ENCODE measurements around the gene POGLUT3.

The POGLUT3 gene

DNA sequence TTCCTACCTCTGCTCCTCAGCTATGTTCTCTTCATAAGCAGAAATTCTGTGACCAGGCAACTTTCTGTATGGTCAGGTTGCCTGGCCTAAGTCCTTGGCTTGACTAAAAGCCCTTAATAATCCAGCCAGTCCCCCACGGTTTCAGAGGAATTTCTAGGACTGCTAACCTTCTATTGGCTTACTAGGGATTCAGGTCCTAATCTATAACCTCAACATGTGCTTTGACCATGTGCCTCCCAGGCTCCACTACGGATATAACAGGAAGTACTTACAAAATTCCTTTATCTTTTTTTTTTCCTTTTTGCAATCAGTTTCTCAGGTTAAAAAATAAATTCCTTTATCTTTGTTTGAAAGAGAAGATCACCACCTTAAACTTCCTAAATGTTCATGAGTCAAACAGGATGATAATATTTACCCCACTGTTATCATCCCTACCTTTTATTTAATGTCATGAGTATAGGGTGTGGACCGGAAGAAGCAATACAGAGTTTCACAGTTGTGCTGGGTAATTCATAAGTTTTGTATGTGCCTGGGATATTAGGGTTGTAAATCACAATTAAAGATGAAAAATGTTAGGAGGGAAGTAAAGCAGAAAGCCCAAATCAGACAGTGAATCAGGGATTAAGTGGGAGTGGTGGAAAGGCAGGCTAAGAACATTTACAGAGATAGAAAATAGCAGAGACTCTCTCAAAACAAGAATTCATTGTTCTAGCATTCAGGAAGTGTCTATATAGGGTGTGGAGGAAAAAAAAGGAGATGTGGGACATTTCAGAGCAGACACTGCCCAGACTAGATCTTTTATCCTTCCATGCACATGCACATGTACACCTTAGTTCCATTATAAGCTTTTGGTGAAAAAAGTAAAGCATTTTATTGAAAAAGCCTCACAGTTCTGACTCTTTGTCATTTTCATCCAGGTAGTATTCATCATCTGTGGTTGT, 10.7 kb upstream of the POGLUT3 start:
- H3K27ac ChIP-seq: no peak overlapping the region
- no peaks in the 10 kb centered on the region for H3K27me3 ChIP-seq (ENCODE audit: control insufficient read depth, insufficient read depth, low read length)
- no peak overlapping the region for H3K4me3 ChIP-seq (ENCODE audit: low read depth, low read length)
- H3K4me1 ChIP-seq: no peaks in the 10 kb centered on the region
- H3K9ac ChIP-seq: no peak overlapping the region
- no peaks in the 10 kb centered on the region for H3K79me2 ChIP-seq
- TF ChIP-seq, protein P1, sequence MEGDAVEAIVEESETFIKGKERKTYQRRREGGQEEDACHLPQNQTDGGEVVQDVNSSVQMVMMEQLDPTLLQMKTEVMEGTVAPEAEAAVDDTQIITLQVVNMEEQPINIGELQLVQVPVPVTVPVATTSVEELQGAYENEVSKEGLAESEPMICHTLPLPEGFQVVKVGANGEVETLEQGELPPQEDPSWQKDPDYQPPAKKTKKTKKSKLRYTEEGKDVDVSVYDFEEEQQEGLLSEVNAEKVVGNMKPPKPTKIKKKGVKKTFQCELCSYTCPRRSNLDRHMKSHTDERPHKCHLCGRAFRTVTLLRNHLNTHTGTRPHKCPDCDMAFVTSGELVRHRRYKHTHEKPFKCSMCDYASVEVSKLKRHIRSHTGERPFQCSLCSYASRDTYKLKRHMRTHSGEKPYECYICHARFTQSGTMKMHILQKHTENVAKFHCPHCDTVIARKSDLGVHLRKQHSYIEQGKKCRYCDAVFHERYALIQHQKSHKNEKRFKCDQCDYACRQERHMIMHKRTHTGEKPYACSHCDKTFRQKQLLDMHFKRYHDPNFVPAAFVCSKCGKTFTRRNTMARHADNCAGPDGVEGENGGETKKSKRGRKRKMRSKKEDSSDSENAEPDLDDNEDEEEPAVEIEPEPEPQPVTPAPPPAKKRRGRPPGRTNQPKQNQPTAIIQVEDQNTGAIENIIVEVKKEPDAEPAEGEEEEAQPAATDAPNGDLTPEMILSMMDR (IDR thresholded peaks at IDR 0.05): no peak
- no peaks in the 10 kb centered on the region for H3K36me3 ChIP-seq (ENCODE audit: control insufficient read depth, insufficient read depth, low read length)
- H2AFZ ChIP-seq: no peak overlapping the region
- no peaks in the 10 kb centered on the region for H3K9me3 ChIP-seq (ENCODE audit: control insufficient read depth, low read length)
- H3K4me2 ChIP-seq (ENCODE audit: low read length): no peak overlapping the region

DNA sequence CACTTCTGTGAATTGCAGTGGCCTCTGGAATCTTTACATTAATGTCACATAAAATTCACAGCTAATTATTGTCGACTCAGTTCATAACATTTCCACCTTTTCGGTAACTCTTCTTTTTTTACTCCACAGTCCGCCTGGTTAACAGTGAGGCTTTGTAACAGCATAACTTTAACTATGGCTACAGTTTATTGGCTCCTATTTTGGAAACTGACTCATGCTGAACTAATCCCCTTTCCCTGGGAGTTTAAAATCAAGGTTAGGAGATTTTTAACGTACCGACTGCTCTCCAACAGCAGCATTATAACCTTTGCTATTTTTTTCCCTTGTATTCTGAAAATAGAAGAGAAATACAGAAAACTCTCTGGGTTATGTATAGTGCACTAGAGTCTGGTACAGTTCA, 3.2 kb upstream of the POGLUT3 start:
- Histone ChIP-seq H3K4me2 (ENCODE audit: low read length) (no peak overlapping the region), H3K36me3 (ENCODE audit: control insufficient read depth, insufficient read depth, low read length) (no peaks in the 10 kb centered on the region), H3K27ac (no peak overlapping the region), H3K4me3 (ENCODE audit: low read depth, low read length) (no peak overlapping the region), H3K9me3 (ENCODE audit: control insufficient read depth, low read length) (no peaks in the 10 kb centered on the region), H3K27me3 (ENCODE audit: control insufficient read depth, insufficient read depth, low read length) (no peaks in the 10 kb centered on the region), H3K4me1 (peaks cover 11% of the 10 kb centered on the region), H3K79me2 (no peaks in the 10 kb centered on the region), H3K9ac (no peak overlapping the region), H2AFZ (no peak overlapping the region)
- TF ChIP-seq, protein P1 (IDR thresholded peaks at IDR 0.05): no peak

DNA sequence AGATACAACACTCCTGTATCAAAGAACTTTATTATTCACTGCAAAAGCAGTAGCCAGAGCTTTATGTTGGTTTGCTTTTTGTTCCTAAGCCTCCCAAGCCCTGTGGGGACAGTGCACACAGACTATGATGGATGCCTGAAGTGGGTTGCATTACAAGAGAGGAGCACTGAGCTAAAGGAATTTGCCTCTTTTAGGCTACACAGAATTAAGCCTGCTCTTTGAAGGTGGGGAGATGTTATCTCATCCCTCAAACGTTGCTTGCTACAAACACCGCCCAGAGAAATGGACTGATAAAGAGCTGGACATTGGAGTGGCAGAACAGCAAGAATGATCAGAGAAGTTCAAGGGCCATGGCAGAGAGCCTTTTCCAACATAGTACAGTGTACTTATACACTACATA, 2.5 kb upstream of the POGLUT3 start:
- Histone ChIP-seq H3K4me2 (ENCODE audit: low read length) (no peak overlapping the region), H3K27ac (peak overlapping the region; percentile 44)

DNA sequence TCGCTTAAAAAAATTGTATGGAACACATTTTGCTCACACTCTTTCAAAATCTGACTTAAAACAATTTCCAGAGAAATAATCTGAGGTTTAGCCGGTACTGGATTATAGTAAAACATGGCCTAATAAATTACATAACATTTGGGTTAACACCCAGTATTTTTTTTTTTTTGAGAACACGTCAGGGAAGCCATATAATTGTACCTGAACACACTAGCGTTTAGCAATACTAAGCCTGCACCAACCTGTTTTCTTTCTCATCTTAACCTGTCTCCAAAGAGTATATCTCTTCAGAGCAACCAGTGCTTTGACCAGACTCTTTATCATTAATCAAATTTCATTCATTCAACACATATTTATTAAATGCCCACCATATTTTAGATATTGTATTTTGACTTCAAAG, 2.0 kb upstream of the POGLUT3 start:
- no peaks in the 10 kb centered on the region for H3K9me3 ChIP-seq (ENCODE audit: control insufficient read depth, low read length)
- H3K79me2 ChIP-seq: peaks cover 2% of the 10 kb centered on the region
- peaks cover 12% of the 10 kb centered on the region for H3K4me1 ChIP-seq
- TF ChIP-seq, protein P1 (IDR thresholded peaks at IDR 0.05): no peak
- H3K4me2 ChIP-seq (ENCODE audit: low read length): no peak overlapping the region
- no peaks in the 10 kb centered on the region for H3K36me3 ChIP-seq (ENCODE audit: control insufficient read depth, insufficient read depth, low read length)
- H3K27me3 ChIP-seq (ENCODE audit: control insufficient read depth, insufficient read depth, low read length): no peaks in the 10 kb centered on the region
- no peak overlapping the region for H3K27ac ChIP-seq
- H3K9ac ChIP-seq: no peak overlapping the region
- no peak overlapping the region for H2AFZ ChIP-seq
- no peak overlapping the region for H3K4me3 ChIP-seq (ENCODE audit: low read depth, low read length)

More for the DNA sequence above, 2.5 kb upstream of the POGLUT3 start:
- H3K4me1 ChIP-seq: peaks cover 12% of the 10 kb centered on the region
- H3K79me2 ChIP-seq: no peaks in the 10 kb centered on the region
- H3K9me3 ChIP-seq (ENCODE audit: control insufficient read depth, low read length): no peaks in the 10 kb centered on the region
- H3K27me3 ChIP-seq (ENCODE audit: control insufficient read depth, insufficient read depth, low read length): no peaks in the 10 kb centered on the region
- TF ChIP-seq, protein P1 (IDR thresholded peaks at IDR 0.05): no peak
- H3K4me3 ChIP-seq (ENCODE audit: low read depth, low read length): no peak overlapping the region
- no peak overlapping the region for H2AFZ ChIP-seq
- H3K9ac ChIP-seq: no peak overlapping the region
- no peaks in the 10 kb centered on the region for H3K36me3 ChIP-seq (ENCODE audit: control insufficient read depth, insufficient read depth, low read length)
